ENCODE measurements around the gene MIEF2.
"Not testable (repeated sequence)": the region's sequence is repeated elsewhere in the genome, so short reads cannot be mapped to it uniquely, and the experiment has no call there.

Gene MIEF2

GRCh38 chr17:18260332-18261145 lies at the start of gene MIEF2:
TSS of gene MIEF2 (plus strand) at chr17:18260662. CDS start at chr17:18262721, 2,059 bp downstream.
- no peak for TF ChIP-seq CTCF (conservative IDR thresholded peaks at IDR 0.05; ENCODE audit: low read depth, low read length)
- peak; percentile 79 for DNase-seq (ENCODE audit: low read depth)
- peak within 1 kb of the TSS; percentile 83 for H3K4me3 ChIP-seq (ENCODE audit: low read length)

- DNase-seq (ENCODE audit: low read depth): no peak
- H3K4me3 ChIP-seq (ENCODE audit: low read length): no peak overlapping the region
- no peak for TF ChIP-seq CTCF (conservative IDR thresholded peaks at IDR 0.05; ENCODE audit: low read depth, low read length)
Observed at GRCh38 chr17:18213666-18214270, 46.7 kb upstream of the MIEF2 start.

GRCh38 chr17:18216906-18217305 lies 43.6 kb upstream of the MIEF2 start:
- not testable (repeated sequence) for H3K4me3 ChIP-seq (ENCODE audit: low read length); DNase-seq (ENCODE audit: low read depth)

GRCh38 chr17:18217412-18218015 lies 42.9 kb upstream of the MIEF2 start:
- peak; percentile 99 for TF ChIP-seq CTCF (conservative IDR thresholded peaks at IDR 0.05; ENCODE audit: low read depth, low read length)
- no peak for DNase-seq (ENCODE audit: low read depth)
- no peak overlapping the region for H3K4me3 ChIP-seq (ENCODE audit: low read length)

GRCh38 chr17:18218756-18219415 lies 41.6 kb upstream of the MIEF2 start:
- TF ChIP-seq CTCF (conservative IDR thresholded peaks at IDR 0.05; ENCODE audit: low read depth, low read length): no peak
- DNase-seq (ENCODE audit: low read depth): no peak

GRCh38 chr17:18224053-18224386 lies 36.4 kb upstream of the MIEF2 start:
- H3K4me3 ChIP-seq (ENCODE audit: low read length): no peak overlapping the region
- no peak for DNase-seq (ENCODE audit: low read depth)
- TF ChIP-seq CTCF (conservative IDR thresholded peaks at IDR 0.05; ENCODE audit: low read depth, low read length): no peak

More at GRCh38 chr17:18218756-18219415, 41.6 kb upstream of the MIEF2 start:
- no peak overlapping the region for H3K4me3 ChIP-seq (ENCODE audit: low read length)

- no peak for DNase-seq (ENCODE audit: low read depth)
- H3K4me3 ChIP-seq (ENCODE audit: low read length): peak overlapping the region; percentile 46
- no peak for TF ChIP-seq CTCF (conservative IDR thresholded peaks at IDR 0.05; ENCODE audit: low read depth, low read length)
Observed at GRCh38 chr17:18224387-18225120, 35.9 kb upstream of the MIEF2 start.
